AG04450 (cell line): ENCODE results near the gene LPAR3. TPM values are rescaled to one million over a fixed set of nuclear protein-coding genes. Genes with fewer than 3 reads are reported as not detected.

ENCODE experiments used
- CTCF ChIA-PET: fragments of 300-600, 350-600 bp; formaldehyde crosslinking; extraction: SDS; loops from one replicate; lab custom pipeline; 2022; ENCODE audit warnings: antibody characterized with exemption, inconsistent platforms; lab: Charles Lee
- POLR2A ChIA-PET: fragments of 350-600 bp; formaldehyde crosslinking; extraction: SDS; loops from one replicate; lab custom pipeline; 2021; ENCODE audit warnings: antibody characterized with exemption, inconsistent platforms; lab: Yijun Ruan, JAX
- DNase-seq: peaks from one replicate; pipeline ENCODE4 v3.0.0-alpha.2; 2011; ENCODE audit warnings: low read depth, low spot score
- H3K27ac ChIP-seq: one replicate; pipeline ENCODE4 v1.5.1; 2012; ENCODE audit warnings: low read depth, low read length, control low read depth
- H3K27me3 ChIP-seq: one replicate; pipeline ENCODE4 v1.6.0; 2012; ENCODE audit warnings: low read length; ENCODE audit not compliant: control insufficient read depth, insufficient read depth
- H3K4me3 ChIP-seq: 2 replicates; pipeline ENCODE4 v1.5.1; 2011; ENCODE audit warnings: mild to moderate bottlenecking, low read depth, low read length, control low read depth
- H3K9me3 ChIP-seq: 2 replicates; pipeline ENCODE4 v1.5.1; 2012; ENCODE audit warnings: low read length; ENCODE audit not compliant: control insufficient read depth, insufficient read depth
- polyA plus RNA-seq: library from polyadenylated mRNA; depleted of rRNA; stranded (reverse); fragments of >200 nt; gene quantifications from 2 replicates; pipeline ENCODE4 v1.2.3, GENCODE V29; 2011
- TF ChIP-seq, protein P1 (sequence below): IDR thresholded peaks from 2 replicates; pipeline ENCODE4 v1.5.1; 2011; ENCODE audit warnings: low read depth, low read length, control low read depth, inconsistent platforms

LPAR3 gene
- polyA plus RNA-seq, 1 experiment = 3.5 TPM

DNA sequence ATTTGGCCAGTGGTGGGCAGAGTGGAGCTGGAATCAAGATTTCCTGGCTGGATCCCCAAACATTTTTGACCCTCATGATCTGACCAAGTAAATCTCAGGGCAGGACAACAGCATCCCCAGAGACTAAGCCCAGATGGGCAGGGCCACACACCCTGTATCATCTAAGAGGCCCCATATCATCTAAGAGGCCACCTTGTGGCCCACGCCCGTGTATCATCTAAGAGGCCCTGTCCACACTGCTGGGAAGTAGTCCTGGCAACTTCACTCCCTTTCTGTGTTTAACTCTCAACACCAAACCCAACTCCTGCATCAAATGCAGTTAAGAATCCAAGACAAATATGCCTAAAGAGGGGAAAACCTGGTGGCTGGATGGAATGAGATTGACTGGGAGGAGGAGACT is 121.1 kb downstream of the LPAR3 start:
- POLR2A ChIA-PET = no interaction called here
- no peaks in the 10 kb centered on the region for H3K9me3 ChIP-seq
- H3K27me3 ChIP-seq = peaks cover 7% of the 10 kb centered on the region
- no peak overlapping the region for H3K4me3 ChIP-seq
- no peak for DNase-seq
- no peak overlapping the region for H3K27ac ChIP-seq
- TF ChIP-seq, protein P1, sequence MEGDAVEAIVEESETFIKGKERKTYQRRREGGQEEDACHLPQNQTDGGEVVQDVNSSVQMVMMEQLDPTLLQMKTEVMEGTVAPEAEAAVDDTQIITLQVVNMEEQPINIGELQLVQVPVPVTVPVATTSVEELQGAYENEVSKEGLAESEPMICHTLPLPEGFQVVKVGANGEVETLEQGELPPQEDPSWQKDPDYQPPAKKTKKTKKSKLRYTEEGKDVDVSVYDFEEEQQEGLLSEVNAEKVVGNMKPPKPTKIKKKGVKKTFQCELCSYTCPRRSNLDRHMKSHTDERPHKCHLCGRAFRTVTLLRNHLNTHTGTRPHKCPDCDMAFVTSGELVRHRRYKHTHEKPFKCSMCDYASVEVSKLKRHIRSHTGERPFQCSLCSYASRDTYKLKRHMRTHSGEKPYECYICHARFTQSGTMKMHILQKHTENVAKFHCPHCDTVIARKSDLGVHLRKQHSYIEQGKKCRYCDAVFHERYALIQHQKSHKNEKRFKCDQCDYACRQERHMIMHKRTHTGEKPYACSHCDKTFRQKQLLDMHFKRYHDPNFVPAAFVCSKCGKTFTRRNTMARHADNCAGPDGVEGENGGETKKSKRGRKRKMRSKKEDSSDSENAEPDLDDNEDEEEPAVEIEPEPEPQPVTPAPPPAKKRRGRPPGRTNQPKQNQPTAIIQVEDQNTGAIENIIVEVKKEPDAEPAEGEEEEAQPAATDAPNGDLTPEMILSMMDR = no peak; the same call in 1 of the 2 replicates
- CTCF ChIA-PET = interaction anchor here (0.6 to 2.8 kb wide), 62 partner anchors 8 to 1352 kb away, joined by 3 to 39 read pairs (median 4); partner anchors contain the start of genes PRKACB, RPF1 and SPATA1

DNA sequence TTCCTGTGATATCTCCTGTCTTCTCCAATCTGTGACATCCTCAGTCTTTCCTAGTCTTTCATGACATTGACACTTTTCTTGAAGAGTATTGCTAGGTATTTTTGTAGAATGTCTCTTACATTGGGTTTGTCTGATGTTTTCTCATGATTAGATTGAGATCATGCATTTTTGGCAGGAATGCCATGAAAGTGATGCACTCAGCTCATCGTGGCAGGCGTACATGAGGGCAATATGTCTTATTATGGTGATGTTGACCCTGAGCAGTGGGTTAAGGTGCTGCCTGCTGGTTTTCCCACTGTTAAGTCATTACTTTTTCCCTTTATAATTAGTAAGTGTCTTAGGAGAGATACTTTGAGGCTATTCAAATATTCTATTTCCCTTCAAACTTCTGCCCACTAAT is 122.5 kb downstream of the LPAR3 start:
- no peak overlapping the region for H3K27ac ChIP-seq
- CTCF ChIA-PET = no interaction called here
- TF ChIP-seq, protein P1 = no peak
- DNase-seq = no peak
- H3K4me3 ChIP-seq = no peak overlapping the region
- H3K9me3 ChIP-seq = no peaks in the 10 kb centered on the region
- POLR2A ChIA-PET = no interaction called here
- H3K27me3 ChIP-seq = peaks cover 12% of the 10 kb centered on the region

DNA sequence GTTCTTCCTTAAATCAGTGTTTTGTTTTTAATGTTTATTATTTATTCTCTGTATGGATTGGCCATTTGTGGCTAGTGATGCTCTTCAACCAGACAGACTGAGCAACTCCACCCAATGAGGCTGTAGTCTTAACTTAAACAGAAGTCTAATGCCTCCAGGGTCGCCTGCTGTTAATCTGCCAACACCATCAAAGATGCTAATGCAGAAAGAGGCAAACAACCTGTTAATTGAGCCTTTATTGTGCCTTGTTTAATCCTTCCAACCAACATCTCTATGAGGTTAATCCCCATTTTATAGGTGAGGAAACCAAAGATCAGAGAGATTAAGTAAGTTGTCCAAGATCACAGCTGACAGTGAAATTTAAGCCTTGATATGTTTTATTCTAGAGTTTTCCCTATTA is 123.4 kb downstream of the LPAR3 start:
- ChIA-PET POLR2A (no interaction called here), CTCF (interaction anchor here (1.4 kb wide), 1 partner anchor 327 kb away, joined by 3 read pairs; no protein-coding TSS in a partner anchor)
- no peak for DNase-seq
- Histone ChIP-seq H3K27ac (no peak overlapping the region), H3K9me3 (no peaks in the 10 kb centered on the region), H3K27me3 (peaks cover 14% of the 10 kb centered on the region), H3K4me3 (no peak overlapping the region)
- TF ChIP-seq, protein P1 = no peak

DNA sequence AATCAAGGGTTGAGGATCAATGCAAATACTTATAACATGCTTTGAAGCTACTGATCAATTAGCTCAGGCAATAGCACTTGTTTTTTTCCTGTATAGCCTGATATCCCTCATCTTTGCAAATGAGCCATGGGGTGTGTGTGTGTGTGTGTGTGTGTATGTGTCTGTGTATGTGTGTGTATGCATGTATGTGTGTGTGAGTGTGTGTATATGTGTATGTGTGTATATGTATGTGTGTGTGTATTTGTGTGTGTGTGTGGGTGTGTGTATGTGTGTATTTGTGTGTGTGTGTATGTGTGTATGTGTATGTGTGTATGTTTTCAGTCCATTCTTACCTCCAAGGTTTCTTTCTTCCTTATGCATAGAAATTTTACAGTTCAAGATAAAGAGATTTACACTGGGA is 124.4 kb downstream of the LPAR3 start:
- H3K27me3 ChIP-seq = peaks cover 17% of the 10 kb centered on the region
- DNase-seq = no peak
- no peak overlapping the region for H3K4me3 ChIP-seq
- no peak overlapping the region for H3K27ac ChIP-seq
- TF ChIP-seq, protein P1 = no peak
- ChIA-PET CTCF (interaction anchor here (0.6 to 1.4 kb wide), 2 partner anchors 326 to 1194 kb away, joined by 3 read pairs; no protein-coding TSS in a partner anchor), POLR2A (no interaction called here)
- H3K9me3 ChIP-seq = no peaks in the 10 kb centered on the region

DNA sequence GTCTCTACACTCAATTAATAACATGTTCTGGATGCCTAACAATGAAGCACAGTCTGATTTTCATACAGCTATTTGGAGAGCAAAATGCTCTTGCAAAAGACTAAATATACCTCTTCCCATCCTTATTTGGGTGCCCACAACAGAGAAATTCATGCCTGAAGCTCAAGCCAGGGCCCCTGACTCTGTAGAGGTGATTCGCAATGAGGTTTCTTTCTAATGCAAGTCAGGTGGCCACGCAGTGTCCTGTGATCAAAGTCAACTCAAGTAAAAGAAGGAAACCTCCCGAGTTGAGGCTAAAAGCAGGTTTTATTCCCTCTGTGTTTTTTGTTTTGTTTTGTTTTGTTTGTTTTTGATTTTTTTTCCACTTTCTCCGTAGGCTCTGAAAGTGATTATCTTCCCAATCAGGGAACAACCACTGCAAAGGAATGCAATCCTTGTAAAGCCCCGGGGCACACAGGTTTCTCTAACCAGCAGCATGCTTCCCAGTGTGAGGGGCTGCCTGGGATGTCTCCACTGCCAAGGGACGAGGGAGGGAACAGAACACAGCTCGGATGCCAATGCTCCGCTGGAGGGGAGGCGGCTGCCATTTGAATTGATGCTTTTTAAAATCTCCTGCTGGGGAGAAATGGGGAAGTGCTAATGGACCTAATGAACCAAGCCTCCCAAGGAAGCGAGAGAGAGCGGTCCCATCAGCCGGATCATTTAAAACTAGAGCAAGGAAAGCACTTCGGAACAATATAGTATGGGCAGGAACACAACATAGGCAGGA is 128.9 kb downstream of the LPAR3 start:
- ChIA-PET POLR2A (no interaction called here), CTCF (interaction anchor here (0.7 to 2.8 kb wide), 5 partner anchors 8 to 322 kb away, joined by 3 to 14 read pairs (median 4); no protein-coding TSS in a partner anchor)
- no peak for DNase-seq
- TF ChIP-seq, protein P1 = no peak
- Histone ChIP-seq H3K9me3 (no peaks in the 10 kb centered on the region), H3K4me3 (no peak overlapping the region), H3K27ac (no peak overlapping the region), H3K27me3 (peaks cover 16% of the 10 kb centered on the region)
